Suppressor macrophage treated with lipopolysaccharide for 1 hour (primary cell): Measurements from ENCODE around the gene LYVE1.
A peak's percentile ranks its signal among the peaks of the same experiment; 100 is the strongest.

ENCODE experiments used
- DNase-seq, 3 donors: peaks; one replicate each; pipeline ENCODE4 v3.0.0-alpha.2; 2020 to 2022

LYVE1 gene

DNA sequence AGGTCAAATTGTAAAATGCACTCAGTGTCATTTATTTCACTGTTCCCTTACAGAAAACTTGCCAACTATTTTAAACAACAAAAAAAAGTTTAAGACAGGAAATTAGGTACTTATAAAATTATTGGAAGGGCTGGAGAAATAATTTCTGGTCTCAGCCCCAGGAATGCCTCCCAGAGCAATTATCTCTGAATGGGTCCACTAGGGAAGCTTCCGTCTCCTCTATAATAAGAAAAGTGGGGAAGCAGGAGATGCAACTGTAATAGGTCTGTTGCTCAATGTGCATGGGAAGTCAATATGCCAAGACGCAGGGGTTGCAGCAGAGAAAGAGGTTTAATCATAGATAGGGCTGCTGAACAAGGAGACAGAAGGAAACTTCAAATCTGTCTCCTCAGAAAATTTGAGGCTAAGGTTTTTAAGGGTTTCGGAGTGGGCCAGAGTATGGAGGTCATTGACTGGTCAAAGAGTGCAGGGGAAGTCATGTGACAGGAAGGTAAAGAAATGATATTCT, 16.6 kb downstream of the LYVE1 start:
- DNase-seq = no peak

DNA sequence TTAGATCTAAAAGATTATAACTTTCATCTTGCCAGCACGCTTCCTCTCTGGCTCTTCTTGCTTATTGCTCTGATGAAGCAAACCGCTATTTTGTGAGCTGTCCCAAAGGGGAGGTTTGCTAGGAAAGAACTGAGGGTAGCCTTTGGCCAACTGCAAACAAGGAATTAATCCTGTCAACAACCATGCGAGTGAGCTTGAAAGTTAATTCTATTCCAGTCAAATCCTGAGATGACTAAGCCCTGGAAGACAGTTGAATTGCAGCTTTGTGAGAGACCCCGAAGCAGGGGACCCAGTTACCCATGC, 17.2 kb downstream of the LYVE1 start:
- DNase-seq = no peak

GRCh38 chr11:10550503-10551289, 17.8 kb downstream of the LYVE1 start:
- no peak for DNase-seq

- no peak for DNase-seq
Observed at GRCh38 chr11:10544491-10545465, 23.7 kb downstream of the LYVE1 start.

- no peak for DNase-seq
Observed at GRCh38 chr11:10543782-10544181, 24.7 kb downstream of the LYVE1 start.

DNA sequence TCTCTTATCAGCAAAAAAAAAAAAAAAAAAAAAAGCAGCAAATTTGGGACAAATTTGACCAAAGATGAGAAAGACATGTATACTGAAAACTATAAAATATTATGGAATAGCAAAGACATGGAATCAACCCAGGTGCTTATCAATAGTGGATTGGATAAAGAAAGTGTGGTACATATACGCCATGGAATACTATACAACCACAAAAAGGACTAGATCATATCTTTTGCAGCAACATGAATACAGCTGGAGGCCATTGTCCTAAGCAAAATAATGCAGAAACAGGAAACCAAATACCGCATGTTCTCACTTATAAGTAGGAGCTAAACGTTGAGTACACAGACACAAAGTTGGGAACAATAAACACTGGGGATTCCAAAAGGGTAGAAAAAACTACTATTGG, 25.7 kb downstream of the LYVE1 start:
- no peak for DNase-seq

- no peak for DNase-seq
Observed at GRCh38 chr11:10541561-10541930, 26.9 kb downstream of the LYVE1 start.

DNA sequence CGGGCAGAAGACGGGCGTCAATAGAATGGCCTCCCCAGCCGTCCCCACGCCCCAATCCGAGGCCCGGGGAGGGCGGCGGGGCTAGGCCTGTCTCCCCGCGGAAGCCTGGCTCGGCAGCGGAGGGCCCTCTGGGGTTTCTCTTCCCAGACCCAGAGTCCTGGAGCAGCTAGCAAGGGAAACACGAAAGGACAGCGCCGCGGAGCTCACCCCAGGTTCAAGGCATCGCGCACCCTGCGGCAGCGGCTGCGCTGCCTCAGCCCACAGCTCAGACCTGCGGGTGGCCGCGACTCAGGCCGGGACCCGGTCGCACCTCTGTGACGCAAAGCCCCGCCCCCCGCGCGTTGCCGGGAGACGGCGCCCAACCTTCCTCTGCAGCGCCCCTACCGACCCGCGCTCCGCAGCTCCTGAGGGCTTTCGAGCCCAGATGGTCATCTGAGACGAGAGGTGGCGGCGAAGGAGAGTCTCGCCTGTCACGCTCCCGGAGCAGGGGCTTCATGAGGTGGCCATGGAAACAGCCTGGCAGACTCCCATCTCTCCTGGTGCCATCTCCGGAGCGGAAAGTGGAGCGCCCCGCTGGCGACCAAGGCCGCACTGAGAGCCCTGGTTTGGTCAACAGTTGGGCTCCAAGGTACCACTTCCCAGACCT, 27.4 kb downstream of the LYVE1 start, which contains the start of gene RNF141:
TSS of gene RNF141 (minus strand) at position 273 of the 646 bp plus-strand sequence. CDS start 7,029 bp downstream, outside the sequence.
- peak; percentile 94 to 99 (median 98) for DNase-seq

DNA sequence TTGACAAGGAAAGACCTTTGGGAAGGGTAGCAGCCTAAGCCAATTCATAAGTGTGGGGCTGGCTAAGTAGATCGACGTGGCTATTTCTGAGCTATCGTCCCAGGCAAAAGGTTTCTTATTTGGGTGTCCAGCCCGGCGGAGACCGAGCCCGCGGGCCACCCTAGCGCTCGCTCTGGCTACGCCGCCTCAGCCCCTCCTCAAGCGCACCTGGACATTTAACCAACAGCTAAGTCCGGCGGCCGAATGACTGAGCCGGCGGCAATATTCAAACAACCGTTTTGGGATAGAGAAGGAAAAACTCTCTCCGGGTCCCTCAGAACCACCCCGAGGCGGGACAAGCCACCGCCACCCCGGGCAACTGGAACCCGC, 27.9 kb downstream of the LYVE1 start:
- no peak for DNase-seq

DNA sequence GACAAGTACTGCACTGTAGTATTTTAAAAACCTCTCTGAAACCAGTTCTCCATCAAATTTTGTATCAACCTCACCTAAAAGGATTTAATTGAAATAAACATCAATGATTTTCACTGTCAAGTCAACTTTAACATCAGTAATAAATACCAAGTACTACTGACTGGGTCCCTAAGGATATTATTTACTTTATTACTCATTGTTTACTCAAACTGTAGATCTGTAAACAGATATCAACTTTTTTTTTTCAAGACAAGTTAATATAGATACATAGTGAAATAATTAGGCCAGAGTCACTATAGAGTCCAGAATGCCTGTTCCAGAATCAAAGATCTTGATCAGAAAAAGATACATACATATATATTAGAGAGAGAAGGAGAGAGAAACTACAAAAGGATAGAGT, 29.1 kb downstream of the LYVE1 start:
- DNase-seq = no peak

GRCh38 chr11:10538924-10539323, 29.5 kb downstream of the LYVE1 start:
- no peak for DNase-seq

DNA sequence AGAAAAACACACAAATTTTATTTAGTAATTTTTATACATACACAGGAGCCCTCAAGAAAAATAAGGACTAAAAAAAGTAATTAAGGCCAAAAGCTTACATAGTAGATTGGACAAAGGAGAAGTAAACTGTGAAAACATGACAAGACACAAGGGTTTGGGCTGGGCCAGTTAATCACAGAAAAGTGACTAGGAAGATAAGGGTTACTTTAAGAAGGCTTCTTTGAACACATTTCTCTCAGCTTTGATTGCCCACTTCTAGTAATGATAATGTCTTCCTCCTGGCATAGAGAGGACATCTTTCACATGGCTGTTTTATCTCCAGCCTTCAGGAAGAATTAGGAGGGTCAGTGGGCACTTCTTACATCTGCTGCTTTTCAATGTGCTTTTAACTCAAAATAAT, 30.9 kb downstream of the LYVE1 start:
- DNase-seq = no peak

DNA sequence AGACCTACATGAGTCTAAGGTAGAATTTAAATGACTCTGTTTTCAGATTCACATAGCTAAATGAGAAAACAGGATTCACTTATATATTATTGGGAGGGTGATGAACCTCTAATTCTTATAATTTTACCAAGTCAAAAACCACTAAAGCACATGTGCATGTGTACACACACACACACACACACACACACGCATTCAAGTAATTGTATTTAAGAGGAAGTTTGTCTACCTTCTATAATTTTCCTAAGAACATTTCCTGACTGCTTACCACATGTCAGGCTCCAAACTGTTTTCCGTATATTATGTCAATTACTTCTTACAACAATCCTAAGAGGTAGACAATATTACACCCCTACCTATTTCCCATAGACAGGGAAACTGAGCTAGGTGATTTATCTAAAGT, 34.1 kb downstream of the LYVE1 start:
- DNase-seq = no peak

DNA sequence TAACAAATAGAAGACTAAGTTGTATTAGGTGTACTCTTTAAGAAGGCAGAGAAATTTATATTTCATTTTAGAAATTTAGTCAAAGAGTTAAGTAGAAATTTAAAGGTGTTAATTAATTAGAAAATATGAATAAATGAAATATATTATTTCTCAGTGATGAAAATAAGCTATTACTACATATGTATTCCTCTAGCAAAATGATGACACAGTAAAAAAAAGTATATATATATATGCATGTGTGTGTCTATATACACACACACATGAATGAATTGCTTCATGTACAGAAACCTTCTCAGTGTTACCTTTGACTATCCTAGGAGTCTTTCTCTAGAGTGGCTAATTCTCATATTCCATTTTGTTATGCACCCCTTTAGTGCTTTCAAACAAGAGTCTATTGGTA, 35.1 kb downstream of the LYVE1 start:
- no peak for DNase-seq

DNA sequence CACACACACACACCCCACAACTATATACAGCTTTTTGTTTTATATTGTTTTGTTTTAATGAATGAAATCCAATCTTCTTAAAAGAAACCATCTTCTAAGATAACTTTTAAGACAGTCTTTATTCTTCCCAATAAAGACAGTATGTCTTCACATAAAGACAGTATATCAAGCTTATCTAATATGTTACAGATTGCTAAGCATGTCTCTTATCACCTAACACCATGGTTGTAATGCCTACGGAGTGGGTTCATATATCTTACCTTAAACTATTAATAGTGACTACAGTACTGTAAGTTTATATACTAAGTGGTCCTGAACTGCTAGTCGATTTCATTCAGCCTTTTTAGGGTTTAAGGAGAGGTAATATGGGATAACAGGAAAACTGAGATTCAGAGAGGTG, 35.9 kb downstream of the LYVE1 start:
- DNase-seq = no peak

- DNase-seq = no peak
Observed at GRCh38 chr11:10529279-10529678, 39.2 kb downstream of the LYVE1 start.

- no peak for DNase-seq
Observed at GRCh38 chr11:10528121-10528520, 40.3 kb downstream of the LYVE1 start.

- DNase-seq = no peak
Observed at GRCh38 chr11:10526974-10527918, 41.2 kb downstream of the LYVE1 start.

GRCh38 chr11:10524471-10524870, 44.0 kb downstream of the LYVE1 start:
- no peak for DNase-seq

GRCh38 chr11:10522921-10523320, 45.5 kb downstream of the LYVE1 start:
- DNase-seq = no peak

DNA sequence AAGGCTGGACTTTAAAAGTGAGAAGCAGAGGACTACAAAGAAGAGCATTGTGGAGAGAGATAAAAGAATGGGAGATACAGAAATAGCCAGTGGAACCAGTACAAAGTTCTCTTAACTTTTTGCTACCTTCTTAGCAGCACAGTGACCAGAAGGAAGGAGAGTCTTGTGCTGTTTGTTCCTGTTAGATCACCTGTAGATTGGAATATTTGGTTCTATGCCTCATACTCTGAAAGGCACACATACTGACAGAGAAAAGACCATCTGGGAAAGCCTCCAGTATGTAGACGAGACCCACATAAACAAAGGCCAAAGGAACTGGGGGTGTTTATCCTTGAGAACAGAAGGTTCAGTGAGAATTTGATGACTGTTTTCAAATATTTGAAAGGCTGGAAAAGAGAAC, 46.2 kb downstream of the LYVE1 start:
- DNase-seq = no peak

- DNase-seq = no peak
Observed at GRCh38 chr11:10520562-10520961, 47.9 kb downstream of the LYVE1 start.
